DOHH2 (cell line): ENCODE data around the gene CCNH.

Experiments used
- H3F3A ChIP-seq: fragments of 200-600 bp; sonication (generic), shearing (Covaris generic); 2 replicates; pipeline ENCODE4 v1.6.0; 2016; ENCODE audit warnings: antibody characterized with exemption, mild to moderate bottlenecking; ENCODE audit not compliant: control insufficient read depth, insufficient read depth
- H3K27ac ChIP-seq: fragments of 200-600 bp; sonication (generic); 2 replicates; pipeline ENCODE4 v1.5.1; 2014; ENCODE audit warnings: low read depth, mild to moderate bottlenecking, low read length, moderate library complexity
- H3K27me3 ChIP-seq: fragments of 200-600 bp; sonication (generic); 2 replicates; pipeline ENCODE4 v1.6.1; 2014; ENCODE audit warnings: mild to moderate bottlenecking, low read length, mixed read lengths; ENCODE audit not compliant: control insufficient read depth
- H3K36me3 ChIP-seq: fragments of 200-600 bp; sonication (generic); 2 replicates; pipeline ENCODE4 v1.6.1; 2014; ENCODE audit warnings: mild to moderate bottlenecking, low read length, moderate library complexity, mixed read lengths; ENCODE audit not compliant: control insufficient read depth
- H3K4me1 ChIP-seq: fragments of 200-600 bp; sonication (generic); 2 replicates; pipeline ENCODE4 v1.6.1; 2014; ENCODE audit warnings: mild to moderate bottlenecking, low read length, mixed read lengths; ENCODE audit not compliant: control insufficient read depth
- H3K4me2 ChIP-seq: fragments of 200-600 bp; sonication (generic); 2 replicates; pipeline ENCODE4 v1.6.0; 2014; ENCODE audit warnings: mild to moderate bottlenecking, low read length, moderate library complexity
- H3K4me3 ChIP-seq: fragments of 200-600 bp; sonication (generic); 2 replicates; pipeline ENCODE4 v1.5.1; 2014; ENCODE audit warnings: mild to moderate bottlenecking, low read length, mixed read lengths
- H3K79me2 ChIP-seq: fragments of 200-600 bp; sonication (generic); 2 replicates; pipeline ENCODE4 v1.6.1; 2014; ENCODE audit warnings: mild to moderate bottlenecking, low read length, mixed read lengths; ENCODE audit not compliant: control insufficient read depth
- H3K9me2 ChIP-seq: fragments of 200-600 bp; sonication (generic); replicated peaks from 2 replicates; pipeline ENCODE4 v1.6.1; 2014; ENCODE audit warnings: mild to moderate bottlenecking, low read length, mixed read lengths; ENCODE audit not compliant: control insufficient read depth
- H3K9me3 ChIP-seq: fragments of 200-600 bp; sonication (generic); 2 replicates; pipeline ENCODE4 v1.6.1; 2014; ENCODE audit warnings: antibody characterized with exemption, low read length, mixed read lengths; ENCODE audit not compliant: control insufficient read depth, insufficient read depth
- H4K20me1 ChIP-seq: fragments of 200-600 bp; sonication (generic); 2 replicates; pipeline ENCODE4 v1.6.0; 2014; ENCODE audit warnings: low read depth, mild to moderate bottlenecking, antibody characterized with exemption, low read length, moderate library complexity; ENCODE audit not compliant: control insufficient read depth, insufficient read depth
- EZH2phosphoT487 ChIP-seq: fragments of 200-600 bp; sonication (generic); IDR thresholded peaks from 2 replicates; pipeline ENCODE4 v1.6.1; 2017; ENCODE audit warnings: borderline replicate concordance, mild to moderate bottlenecking, antibody characterized with exemption, low read length, moderate library complexity, mixed read lengths
- TF ChIP-seq, protein P1 (sequence below): fragments of 200-600 bp; sonication (generic); IDR thresholded peaks from one replicate; pipeline ENCODE4 v1.5.1; 2014; ENCODE audit warnings: antibody characterized with exemption, mild to moderate bottlenecking, low read depth, low read length; ENCODE audit not compliant: poor library complexity, severe bottlenecking

Gene CCNH

DNA sequence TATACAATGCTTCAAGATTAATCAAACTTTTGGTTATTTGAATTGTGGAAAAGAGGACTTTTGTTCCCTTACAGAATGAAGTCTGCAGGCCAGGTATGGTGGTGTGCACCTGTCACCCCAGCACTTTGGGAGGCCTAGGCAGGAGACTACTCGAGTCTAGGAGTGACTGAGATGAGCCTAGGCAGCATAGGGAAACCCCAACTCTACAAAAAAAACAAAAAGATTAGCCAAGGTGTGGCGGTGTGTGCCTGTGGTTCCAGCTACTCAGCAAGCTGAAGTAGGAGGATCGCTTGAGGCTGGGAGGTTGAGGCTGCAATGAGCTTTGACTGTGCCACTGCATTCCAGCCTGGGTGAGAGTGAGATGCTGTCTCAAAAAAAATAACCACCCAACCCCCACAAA is 9.3 kb downstream of the CCNH start:
- H3K4me2 ChIP-seq = no peak overlapping the region
- H3F3A ChIP-seq = peaks cover 28% of the 10 kb centered on the region
- no peak for TF ChIP-seq EZH2phosphoT487
- TF ChIP-seq, protein P1, sequence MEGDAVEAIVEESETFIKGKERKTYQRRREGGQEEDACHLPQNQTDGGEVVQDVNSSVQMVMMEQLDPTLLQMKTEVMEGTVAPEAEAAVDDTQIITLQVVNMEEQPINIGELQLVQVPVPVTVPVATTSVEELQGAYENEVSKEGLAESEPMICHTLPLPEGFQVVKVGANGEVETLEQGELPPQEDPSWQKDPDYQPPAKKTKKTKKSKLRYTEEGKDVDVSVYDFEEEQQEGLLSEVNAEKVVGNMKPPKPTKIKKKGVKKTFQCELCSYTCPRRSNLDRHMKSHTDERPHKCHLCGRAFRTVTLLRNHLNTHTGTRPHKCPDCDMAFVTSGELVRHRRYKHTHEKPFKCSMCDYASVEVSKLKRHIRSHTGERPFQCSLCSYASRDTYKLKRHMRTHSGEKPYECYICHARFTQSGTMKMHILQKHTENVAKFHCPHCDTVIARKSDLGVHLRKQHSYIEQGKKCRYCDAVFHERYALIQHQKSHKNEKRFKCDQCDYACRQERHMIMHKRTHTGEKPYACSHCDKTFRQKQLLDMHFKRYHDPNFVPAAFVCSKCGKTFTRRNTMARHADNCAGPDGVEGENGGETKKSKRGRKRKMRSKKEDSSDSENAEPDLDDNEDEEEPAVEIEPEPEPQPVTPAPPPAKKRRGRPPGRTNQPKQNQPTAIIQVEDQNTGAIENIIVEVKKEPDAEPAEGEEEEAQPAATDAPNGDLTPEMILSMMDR = no peak
- H3K79me2 ChIP-seq = peaks cover 41% of the 10 kb centered on the region
- no peak overlapping the region for H3K27ac ChIP-seq
- no peaks in the 10 kb centered on the region for H3K27me3 ChIP-seq
- peaks cover 95% of the 10 kb centered on the region for H3K36me3 ChIP-seq
- no peaks in the 10 kb centered on the region for H3K9me2 ChIP-seq
- no peak overlapping the region for H3K4me3 ChIP-seq
- peaks cover 13% of the 10 kb centered on the region; the same call in 1 of the 2 replicates for H4K20me1 ChIP-seq
- H3K4me1 ChIP-seq = peaks cover 7% of the 10 kb centered on the region
- H3K9me3 ChIP-seq = no peaks in the 10 kb centered on the region

DNA sequence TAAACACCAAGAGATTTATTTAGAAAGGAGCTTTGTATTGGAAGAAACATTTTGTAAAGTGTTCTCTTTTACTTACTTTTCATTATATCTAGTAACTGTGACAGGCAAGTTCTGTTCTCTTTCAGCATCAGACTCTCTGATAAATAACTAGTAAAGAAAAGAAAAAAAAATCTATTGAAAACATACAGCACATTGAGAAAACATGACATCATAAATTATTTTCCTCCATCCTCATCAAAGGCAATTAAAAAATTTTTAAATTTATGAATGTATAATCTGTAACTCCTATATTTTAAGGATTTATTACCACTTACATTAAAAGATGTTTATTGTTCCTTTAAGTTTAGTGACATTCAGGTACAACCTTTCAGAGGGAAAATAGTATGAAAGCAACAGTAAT is 11.1 kb downstream of the CCNH start:
- peaks cover 37% of the 10 kb centered on the region for H3K79me2 ChIP-seq
- H3K27me3 ChIP-seq = no peaks in the 10 kb centered on the region
- peaks cover 28% of the 10 kb centered on the region for H3F3A ChIP-seq

GRCh38 chr5:87400305-87400899 is 12.3 kb downstream of the CCNH start:
- H3K9me3 ChIP-seq = no peaks in the 10 kb centered on the region
- no peak overlapping the region for H3K4me2 ChIP-seq
- no peak overlapping the region for H3K4me3 ChIP-seq
- no peaks in the 10 kb centered on the region for H3K27me3 ChIP-seq
- no peaks in the 10 kb centered on the region for H3K9me2 ChIP-seq
- peaks cover 28% of the 10 kb centered on the region for H3F3A ChIP-seq
- TF ChIP-seq, protein P1 = peak; percentile 72
- TF ChIP-seq EZH2phosphoT487 = no peak
- H3K27ac ChIP-seq = no peak overlapping the region
- peaks cover 92% of the 10 kb centered on the region for H3K36me3 ChIP-seq
- peaks cover 7% of the 10 kb centered on the region for H3K4me1 ChIP-seq
- H4K20me1 ChIP-seq = peaks cover 8% of the 10 kb centered on the region; the same call in 1 of the 2 replicates
- H3K79me2 ChIP-seq = peaks cover 28% of the 10 kb centered on the region

More for the DNA sequence above, 11.1 kb downstream of the CCNH start:
- Histone ChIP-seq H3K4me3 (no peak overlapping the region), H3K9me3 (no peaks in the 10 kb centered on the region), H4K20me1 (peaks cover 13% of the 10 kb centered on the region; the same call in 1 of the 2 replicates), H3K27ac (no peak overlapping the region), H3K9me2 (no peaks in the 10 kb centered on the region), H3K36me3 (peaks cover 94% of the 10 kb centered on the region), H3K4me2 (no peak overlapping the region), H3K4me1 (peaks cover 7% of the 10 kb centered on the region)
- no peak for TF ChIP-seq EZH2phosphoT487
- TF ChIP-seq, protein P1 = no peak
